ENCODE measurements around the gene GCLC.
"Not testable (repeated sequence)": the region's sequence is repeated elsewhere in the genome, so short reads cannot be mapped to it uniquely, and the experiment has no call there.

GCLC gene

GRCh38 chr6:53579338-53579737 lies 34.4 kb upstream of the GCLC start:
- TF ChIP-seq, protein P1, sequence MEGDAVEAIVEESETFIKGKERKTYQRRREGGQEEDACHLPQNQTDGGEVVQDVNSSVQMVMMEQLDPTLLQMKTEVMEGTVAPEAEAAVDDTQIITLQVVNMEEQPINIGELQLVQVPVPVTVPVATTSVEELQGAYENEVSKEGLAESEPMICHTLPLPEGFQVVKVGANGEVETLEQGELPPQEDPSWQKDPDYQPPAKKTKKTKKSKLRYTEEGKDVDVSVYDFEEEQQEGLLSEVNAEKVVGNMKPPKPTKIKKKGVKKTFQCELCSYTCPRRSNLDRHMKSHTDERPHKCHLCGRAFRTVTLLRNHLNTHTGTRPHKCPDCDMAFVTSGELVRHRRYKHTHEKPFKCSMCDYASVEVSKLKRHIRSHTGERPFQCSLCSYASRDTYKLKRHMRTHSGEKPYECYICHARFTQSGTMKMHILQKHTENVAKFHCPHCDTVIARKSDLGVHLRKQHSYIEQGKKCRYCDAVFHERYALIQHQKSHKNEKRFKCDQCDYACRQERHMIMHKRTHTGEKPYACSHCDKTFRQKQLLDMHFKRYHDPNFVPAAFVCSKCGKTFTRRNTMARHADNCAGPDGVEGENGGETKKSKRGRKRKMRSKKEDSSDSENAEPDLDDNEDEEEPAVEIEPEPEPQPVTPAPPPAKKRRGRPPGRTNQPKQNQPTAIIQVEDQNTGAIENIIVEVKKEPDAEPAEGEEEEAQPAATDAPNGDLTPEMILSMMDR (IDR thresholded peaks at IDR 0.05; ENCODE audit: control insufficient read depth, insufficient read depth, low read depth, low read length, missing control alignments), result no peak

DNA sequence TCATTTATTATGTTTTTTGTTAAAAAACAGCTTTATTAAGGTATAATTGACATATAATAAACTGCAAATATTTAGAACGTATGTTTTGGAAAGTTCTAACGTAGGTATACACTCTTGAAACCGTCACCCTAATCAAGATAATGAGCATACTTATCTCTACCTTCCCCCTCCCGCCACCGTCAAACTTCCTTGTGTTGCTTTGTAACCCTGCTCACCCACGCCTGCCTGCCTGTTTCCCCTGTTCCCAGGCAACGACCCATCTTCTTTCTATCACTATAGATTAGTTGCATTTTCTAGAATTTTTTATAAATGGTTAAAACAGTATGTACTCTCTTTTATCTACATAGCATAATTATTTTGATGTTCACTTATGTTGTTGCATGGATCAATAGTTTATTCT lies 33.5 kb upstream of the GCLC start:
- no peak overlapping the region for H3K4me3 ChIP-seq (ENCODE audit: control insufficient read depth, low read depth, low read length)
- DNase-seq (ENCODE audit: low read depth), result no peak
- TF ChIP-seq, protein P1 (IDR thresholded peaks at IDR 0.05; ENCODE audit: control insufficient read depth, insufficient read depth, low read depth, low read length, missing control alignments), result no peak

More at GRCh38 chr6:53579338-53579737, 34.4 kb upstream of the GCLC start:
- no peak for DNase-seq (ENCODE audit: low read depth)
- H3K4me3 ChIP-seq (ENCODE audit: control insufficient read depth, low read depth, low read length), result no peak overlapping the region

DNA sequence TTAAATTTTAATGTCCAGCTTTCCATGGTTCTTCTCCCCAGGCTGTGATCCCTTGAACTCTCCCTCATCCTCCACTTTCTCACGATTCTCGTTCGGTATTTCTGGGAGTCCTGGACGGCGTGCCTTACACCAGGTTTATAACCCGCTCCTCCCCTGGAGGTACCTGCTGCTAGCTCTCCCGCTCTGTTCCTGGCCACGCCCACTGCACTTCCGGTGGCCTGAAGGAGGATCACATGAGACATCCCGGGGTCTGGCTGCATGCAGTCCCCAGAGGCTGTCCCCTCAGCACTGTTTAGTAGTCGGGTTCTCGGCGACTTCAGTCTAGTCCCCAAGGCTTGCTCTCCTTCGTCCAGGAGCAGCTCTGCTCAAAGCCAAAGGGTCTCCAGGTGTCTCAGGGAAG lies 28.4 kb upstream of the GCLC start:
- TF ChIP-seq, protein P1 (IDR thresholded peaks at IDR 0.05; ENCODE audit: control insufficient read depth, insufficient read depth, low read depth, low read length, missing control alignments), result no peak
- H3K4me3 ChIP-seq (ENCODE audit: control insufficient read depth, low read depth, low read length), result no peak overlapping the region
- DNase-seq (ENCODE audit: low read depth), result no peak

GRCh38 chr6:53572379-53572778 lies 27.5 kb upstream of the GCLC start:
- not testable (repeated sequence) for DNase-seq (ENCODE audit: low read depth); H3K4me3 ChIP-seq (ENCODE audit: control insufficient read depth, low read depth, low read length)

- DNase-seq (ENCODE audit: low read depth), result no peak
- no peak overlapping the region for H3K4me3 ChIP-seq (ENCODE audit: control insufficient read depth, low read depth, low read length)
- TF ChIP-seq, protein P1 (IDR thresholded peaks at IDR 0.05; ENCODE audit: control insufficient read depth, insufficient read depth, low read depth, low read length, missing control alignments), result no peak
Measured at GRCh38 chr6:53568776-53569616, 24.1 kb upstream of the GCLC start.

GRCh38 chr6:53567701-53568100 lies 22.8 kb upstream of the GCLC start:
- H3K4me3 ChIP-seq (ENCODE audit: control insufficient read depth, low read depth, low read length), result no peak overlapping the region
- TF ChIP-seq, protein P1 (IDR thresholded peaks at IDR 0.05; ENCODE audit: control insufficient read depth, insufficient read depth, low read depth, low read length, missing control alignments), result no peak
- no peak for DNase-seq (ENCODE audit: low read depth)

DNA sequence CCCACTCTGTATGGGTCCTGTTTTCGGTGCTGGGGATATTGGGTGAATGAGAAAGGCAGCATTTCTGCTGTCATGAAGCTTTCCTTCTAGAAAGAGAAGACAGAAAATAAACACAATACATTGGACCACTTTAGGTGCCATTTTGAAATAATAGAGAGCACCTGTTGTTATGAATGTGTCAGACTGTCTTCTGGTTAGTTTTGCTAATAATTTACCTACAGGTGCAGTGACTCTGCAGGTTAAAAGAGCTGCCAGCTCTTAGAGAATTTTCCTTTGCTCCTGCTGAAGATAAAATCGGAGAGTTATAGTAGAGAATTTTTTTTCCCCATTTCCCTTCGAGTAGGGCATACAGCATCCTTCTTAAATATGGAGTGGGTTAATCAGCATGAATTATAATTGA lies 21.9 kb upstream of the GCLC start:
- no peak for DNase-seq (ENCODE audit: low read depth)
- TF ChIP-seq, protein P1 (IDR thresholded peaks at IDR 0.05; ENCODE audit: control insufficient read depth, insufficient read depth, low read depth, low read length, missing control alignments), result no peak
- no peak overlapping the region for H3K4me3 ChIP-seq (ENCODE audit: control insufficient read depth, low read depth, low read length)

All from AG09309 (cell line).